ENCODE data around the gene MEPCE.

DNA sequence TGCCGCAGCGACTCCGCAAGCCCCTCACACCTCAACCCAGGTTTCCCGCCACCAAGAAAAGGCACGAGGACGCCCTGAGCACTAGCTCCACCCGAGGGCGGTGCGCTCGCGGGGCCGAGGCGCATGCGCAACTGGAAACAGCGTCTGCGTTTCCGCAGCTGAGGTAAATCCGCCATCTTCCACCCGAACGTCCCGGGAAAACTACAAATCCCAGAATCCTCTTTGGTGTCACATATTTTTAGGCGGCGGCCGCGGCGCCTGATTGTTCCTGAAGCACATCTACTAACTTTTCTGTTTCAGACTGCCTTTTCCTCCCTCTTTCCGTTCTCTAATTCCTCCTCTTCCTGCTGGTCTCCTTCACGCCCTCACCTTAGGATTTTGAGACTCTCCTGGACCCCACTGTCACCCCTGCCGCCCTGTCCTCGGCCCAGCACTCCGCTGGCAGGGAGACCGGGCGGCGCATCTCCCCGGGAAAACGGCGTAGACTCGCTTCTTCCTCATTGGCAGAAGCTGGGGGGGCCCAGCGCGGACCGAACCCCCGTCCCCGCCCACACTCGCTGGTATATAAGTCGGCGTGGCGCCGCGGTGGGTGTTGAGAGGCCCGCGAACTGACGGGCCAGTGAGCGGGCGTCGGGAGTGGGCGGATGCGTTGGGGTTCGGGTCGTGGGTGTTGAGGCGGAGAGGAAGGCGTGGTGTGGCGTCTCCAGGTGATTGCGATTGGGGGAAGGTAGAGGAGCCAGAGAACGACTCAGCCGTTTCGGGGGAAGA is 1.2 kb upstream of the MEPCE start, which contains the start of gene ZCWPW1:
- no peak for TF ChIP-seq CTCF (conservative IDR thresholded peaks at IDR 0.05 in 1 of 2, IDR thresholded peaks at IDR 0.05 in 1 of 2; ENCODE audit: low read depth in 1 of 2, low read length in 2 of 2)
- no peak for TF ChIP-seq EZH2 (IDR thresholded peaks at IDR 0.05; ENCODE audit: low read length, missing control alignments)

All from fibroblast of lung (primary cell).